GM18867 (cell line): ENCODE results near the gene SFPQ.
"Not testable (repeated sequence)": the region's sequence is repeated elsewhere in the genome, so short reads cannot be mapped to it uniquely, and the experiment has no call there.

Experiments
- ATAC-seq: cut with Tn5 transposase; IDR thresholded peaks from one replicate; pipeline ENCODE4 v1.9.1; 2021; ENCODE audit warnings: mild to moderate bottlenecking, moderate library complexity; ENCODE audit not compliant: unreplicated experiment

Gene SFPQ

GRCh38 chr1:35143737-35144508 lies 49.0 kb downstream of the SFPQ start:
- ATAC-seq = no peak

- not testable (repeated sequence) for ATAC-seq
Observed at GRCh38 chr1:35142728-35143127, 50.2 kb downstream of the SFPQ start.

- ATAC-seq = not testable (repeated sequence)
Observed at GRCh38 chr1:35142294-35142693, 50.7 kb downstream of the SFPQ start.

- not testable (repeated sequence) for ATAC-seq
Observed at GRCh38 chr1:35137590-35137989, 55.4 kb downstream of the SFPQ start.

GRCh38 chr1:35136780-35137179 lies 56.2 kb downstream of the SFPQ start:
- ATAC-seq = no peak
